H9 (cell line): Measurements from ENCODE around the gene MICAL3. TPM values are rescaled to one million over a fixed set of nuclear protein-coding genes. Genes with fewer than 3 reads are reported as not detected.

Source experiments
- DNase-seq: peaks from one replicate; pipeline ENCODE4 v3.0.0-alpha.2; 2017
- H2AFZ ChIP-seq: one replicate; pipeline ENCODE4 v1.6.1; 2013; ENCODE audit warnings: mild to moderate bottlenecking, low read length, control low read depth, moderate library complexity
- H2AK5ac ChIP-seq: 2 replicates; pipeline ENCODE4 v1.6.1; 2013; ENCODE audit warnings: low read length, control low read depth, mixed read lengths; ENCODE audit not compliant: insufficient read length
- H2BK120ac ChIP-seq: one replicate; pipeline ENCODE4 v1.6.1; 2013; ENCODE audit warnings: low read depth, mild to moderate bottlenecking, low read length, control low read depth, inconsistent platforms; ENCODE audit not compliant: poor library complexity, severe bottlenecking
- H2BK12ac ChIP-seq: 2 replicates; pipeline ENCODE4 v1.6.1; 2013; ENCODE audit warnings: low read length, control low read depth, mixed read lengths, low read depth; ENCODE audit not compliant: insufficient read length
- H2BK15ac ChIP-seq: 2 replicates; pipeline ENCODE4 v1.6.1; 2013; ENCODE audit warnings: low read depth, low read length, control low read depth
- H2BK20ac ChIP-seq: one replicate; pipeline ENCODE4 v1.6.1; 2013; ENCODE audit warnings: low read depth, mild to moderate bottlenecking, low read length, control low read depth, inconsistent platforms; ENCODE audit not compliant: poor library complexity, severe bottlenecking
- H2BK5ac ChIP-seq: 2 replicates; pipeline ENCODE4 v1.6.1; 2013; ENCODE audit warnings: low read length, control low read depth, mixed read lengths; ENCODE audit not compliant: insufficient read length
- H3K14ac ChIP-seq: 2 replicates; pipeline ENCODE4 v1.6.1; 2013; ENCODE audit warnings: low read length, control low read depth; ENCODE audit not compliant: insufficient read depth
- H3K18ac ChIP-seq: 2 replicates; pipeline ENCODE4 v1.6.1; 2013; ENCODE audit warnings: low read depth, mild to moderate bottlenecking, mixed read lengths, low read length, control low read depth; ENCODE audit not compliant: insufficient read length
- H3K23ac ChIP-seq: 2 replicates; pipeline ENCODE4 v1.6.1; 2013; ENCODE audit warnings: low read length, control low read depth, mixed read lengths, low read depth; ENCODE audit not compliant: insufficient read length
- H3K23me2 ChIP-seq: 2 replicates; pipeline ENCODE4 v1.6.1; 2013; ENCODE audit warnings: low read depth, mild to moderate bottlenecking, mixed read lengths, low read length, control low read depth; ENCODE audit not compliant: insufficient read length, poor library complexity, severe bottlenecking
- H3K27ac ChIP-seq: 2 replicates; pipeline ENCODE4 v1.5.1; 2013; ENCODE audit warnings: low read length, control low read depth, mixed read lengths, low read depth; ENCODE audit not compliant: insufficient read length
- H3K27me3 ChIP-seq: 2 replicates; pipeline ENCODE4 v1.6.1; 2013; ENCODE audit warnings: low read length, control low read depth, inconsistent platforms; ENCODE audit not compliant: insufficient read depth
- H3K4ac ChIP-seq: 2 replicates; pipeline ENCODE4 v1.6.1; 2013; ENCODE audit warnings: low read depth, mild to moderate bottlenecking, control low read depth, inconsistent platforms, low read length, moderate library complexity
- H3K4me1 ChIP-seq: 2 replicates; pipeline ENCODE4 v1.6.1; 2013; ENCODE audit warnings: low read length, control low read depth, inconsistent platforms; ENCODE audit not compliant: insufficient read depth
- H3K4me2 ChIP-seq: 2 replicates; pipeline ENCODE4 v1.6.1; 2013; ENCODE audit warnings: low read length, control low read depth, mixed read lengths; ENCODE audit not compliant: insufficient read length, insufficient read depth
- H3K56ac ChIP-seq: 2 replicates; pipeline ENCODE4 v1.6.1; 2013; ENCODE audit warnings: low read depth, mild to moderate bottlenecking, mixed read lengths, low read length, control low read depth; ENCODE audit not compliant: insufficient read length
- H3K79me1 ChIP-seq: 2 replicates; pipeline ENCODE4 v1.6.1; 2013; ENCODE audit warnings: low read depth, mild to moderate bottlenecking, moderate library complexity, low read length, control low read depth, inconsistent platforms; ENCODE audit not compliant: insufficient read depth, poor library complexity, severe bottlenecking
- H3K79me2 ChIP-seq: 2 replicates; pipeline ENCODE4 v1.6.1; 2013; ENCODE audit warnings: low read length, control low read depth, inconsistent platforms; ENCODE audit not compliant: insufficient read depth
- H3K9ac ChIP-seq: 2 replicates; pipeline ENCODE4 v1.6.1; 2013; ENCODE audit warnings: low read length, control low read depth, mixed read lengths; ENCODE audit not compliant: insufficient read length; ENCODE audit errors: extremely low read depth
- H3K9me3 ChIP-seq: one replicate; pipeline ENCODE4 v1.6.1; 2013; ENCODE audit warnings: low read depth, low read length, inconsistent platforms; ENCODE audit not compliant: control insufficient read depth
- H3T11ph ChIP-seq: one replicate; pipeline ENCODE4 v1.6.1; 2013; ENCODE audit warnings: mild to moderate bottlenecking, low read length, control low read depth, inconsistent platforms
- H4K20me1 ChIP-seq: one replicate; pipeline ENCODE4 v1.6.1; 2013; ENCODE audit not compliant: control insufficient read depth, insufficient read length, insufficient read depth
- H4K5ac ChIP-seq: 2 replicates; pipeline ENCODE4 v1.6.1; 2013; ENCODE audit warnings: low read depth, mild to moderate bottlenecking, mixed read lengths, low read length, control low read depth; ENCODE audit not compliant: insufficient read length
- H4K8ac ChIP-seq: replicated peaks from 2 replicates; pipeline ENCODE4 v1.6.1; 2013; ENCODE audit warnings: low read length, control low read depth, mixed read lengths, low read depth; ENCODE audit not compliant: insufficient read length
- H4K91ac ChIP-seq: 2 replicates; pipeline ENCODE4 v1.6.1; 2013; ENCODE audit warnings: low read depth, mild to moderate bottlenecking, moderate library complexity, mixed read lengths, low read length, control low read depth; ENCODE audit not compliant: insufficient read length
- H3K27ac Mint-ChIP-seq, 3 experiments: 2 replicates in 2 of 3; 3 replicates in 1 of 3; pipeline ENCODE4 v1.8.0; 2020 to 2021; ENCODE audit warnings: mixed read lengths in 3 of 3, mild to moderate bottlenecking in 1 of 3, moderate library complexity in 1 of 3
- H3K27me3 Mint-ChIP-seq: 2 replicates; pipeline ENCODE4 v1.8.0; 2021; ENCODE audit warnings: low read depth, mild to moderate bottlenecking, moderate library complexity, mixed read lengths
- H3K36me3 Mint-ChIP-seq, 3 experiments: 2 replicates in 2 of 3; 3 replicates in 1 of 3; pipeline ENCODE4 v1.8.0; 2020 to 2021; ENCODE audit warnings: low read depth in 3 of 3, mixed read lengths in 3 of 3; ENCODE audit not compliant: insufficient read depth in 1 of 3
- H3K4me1 Mint-ChIP-seq, 2 experiments: 2 replicates each; pipeline ENCODE4 v1.8.0; 2020; ENCODE audit warnings: mixed read lengths in 2 of 2
- H3K4me3 Mint-ChIP-seq, 2 experiments: 2 replicates in 1 of 2; 3 replicates in 1 of 2; pipeline ENCODE4 v1.8.0; 2020 to 2021; ENCODE audit warnings: mild to moderate bottlenecking in 2 of 2, mixed read lengths in 2 of 2, moderate library complexity in 1 of 2
- H3K9me3 Mint-ChIP-seq, 2 experiments: 2 replicates in 1 of 2; 3 replicates in 1 of 2; pipeline ENCODE4 v1.8.0; 2020; ENCODE audit warnings: mild to moderate bottlenecking in 2 of 2, mixed read lengths in 2 of 2, moderate library complexity in 1 of 2
- CTCF ChIP-seq: fragments of 200-600 bp; sonication (generic); conservative IDR thresholded peaks from 3 replicates; pipeline ENCODE4 v1.8.0; 2021; ENCODE audit warnings: antibody characterized with exemption, mild to moderate bottlenecking
- WGBS: extraction: QIAGEN DNeasy Blood & Tissue Kit; methylation state at CpG from one replicate; pipeline ENCODE4 v1.1.7; 2013; ENCODE audit warnings: missing lambda C conversion rate, low lambda C conversion rate, mixed read lengths; ENCODE audit not compliant: insufficient read length; ENCODE audit errors: extremely low coverage; 5-methylcytosine and 5-hydroxymethylcytosine counted together
- total RNA-seq: library from RNA; stranded (reverse); gene quantifications from 2 replicates; pipeline ENCODE4 v1.2.1, GENCODE V29; 2021

Gene MICAL3
- total RNA-seq, 1 experiment from 2014 or later = 50.2 TPM

DNA sequence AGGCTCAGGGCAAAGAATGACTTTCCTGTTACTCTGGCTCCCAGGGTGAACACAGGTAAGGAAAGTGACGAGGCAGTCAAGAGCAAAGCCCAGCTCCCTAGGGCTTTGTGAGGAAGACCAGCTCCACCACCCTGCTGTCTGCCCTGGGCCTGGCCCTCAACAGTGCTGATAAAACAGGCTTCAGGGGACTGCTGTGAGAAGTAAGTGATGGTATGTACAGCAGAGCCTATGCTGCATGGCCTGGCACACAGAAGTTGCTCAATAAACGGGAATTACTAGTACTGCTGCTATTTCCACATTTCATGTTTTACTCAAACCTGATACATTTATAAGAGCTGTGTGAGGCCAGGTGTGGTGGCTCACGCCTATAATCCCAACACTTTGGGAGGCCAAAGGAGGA lies 50.3 kb downstream of the MICAL3 start:
- no peak for TF ChIP-seq CTCF
- H3K4me1 ChIP-seq = peaks cover 2% of the 10 kb centered on the region; the same call in 1 of the 2 replicates
- peak overlapping the region; percentile 24 to 63 (median 44); a peak in 3 of 7 replicates for H3K27ac Mint-ChIP-seq
- H2BK5ac ChIP-seq = no peak overlapping the region
- H3K4me1 Mint-ChIP-seq = peaks cover 23 to 35% of the 10 kb centered on the region in 2 experiments
- no peak overlapping the region for H2AK5ac ChIP-seq
- no peak overlapping the region for H2BK120ac ChIP-seq
- H4K20me1 ChIP-seq = no peaks in the 10 kb centered on the region
- DNase-seq = no peak
- H3K56ac ChIP-seq = no peak overlapping the region
- no peak overlapping the region for H3K14ac ChIP-seq
- H2BK15ac ChIP-seq = no peak overlapping the region
- H3K4me2 ChIP-seq = no peak overlapping the region
- H3K79me1 ChIP-seq = no peaks in the 10 kb centered on the region
- no peak overlapping the region for H4K91ac ChIP-seq
- no peak overlapping the region for H4K5ac ChIP-seq
- H2BK12ac ChIP-seq = no peak overlapping the region
- H3K18ac ChIP-seq = no peak overlapping the region
- no peak overlapping the region for H4K8ac ChIP-seq
- peaks cover 3 to 6% of the 10 kb centered on the region in 2 experiments; a peak in 3 of 5 replicates for H3K9me3 Mint-ChIP-seq
- no peak overlapping the region for H2BK20ac ChIP-seq
- no peak overlapping the region for H3K9ac ChIP-seq
- WGBS = no CpG with 5 or more reads among the region's 3 CpGs
- H3K27me3 ChIP-seq = no peaks in the 10 kb centered on the region
- no peaks in the 10 kb centered on the region for H3K27me3 Mint-ChIP-seq
- peaks cover 3 to 11% (median 9%) of the 10 kb centered on the region in 3 experiments; a peak in 5 of 7 replicates for H3K36me3 Mint-ChIP-seq
- H3K79me2 ChIP-seq = peaks cover 11% of the 10 kb centered on the region; the same call in 1 of the 2 replicates
- H3K23me2 ChIP-seq = no peaks in the 10 kb centered on the region
- no peak overlapping the region for H3K27ac ChIP-seq
- no peak overlapping the region for H2AFZ ChIP-seq
- no peak overlapping the region for H3T11ph ChIP-seq
- no peaks in the 10 kb centered on the region for H3K9me3 ChIP-seq
- H3K23ac ChIP-seq = no peak overlapping the region
- no peak overlapping the region for H3K4me3 Mint-ChIP-seq
- H3K4ac ChIP-seq = no peak overlapping the region
